ENCODE results near the gene SND1.

The SND1 gene

DNA sequence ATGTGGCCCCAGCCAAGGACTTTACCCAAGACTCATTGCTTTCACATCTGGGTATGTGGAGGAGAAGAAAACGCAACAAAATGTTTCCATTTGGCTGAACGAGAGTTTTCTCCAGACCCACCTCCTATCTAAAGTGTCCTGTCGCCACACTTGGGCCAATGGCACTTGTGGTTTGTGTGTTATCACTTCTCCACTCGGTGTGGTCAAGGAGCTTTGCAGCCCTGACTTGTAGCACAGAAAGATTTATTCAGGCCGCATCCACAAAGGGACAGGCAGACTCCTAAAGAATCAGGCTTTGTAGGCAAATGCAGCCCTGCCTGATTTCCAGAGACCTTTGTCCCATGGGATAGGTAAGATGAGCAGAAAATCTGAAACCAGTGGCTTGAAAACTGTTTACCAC, 392.1 kb downstream of the SND1 start:
- TF ChIP-seq, protein P1, sequence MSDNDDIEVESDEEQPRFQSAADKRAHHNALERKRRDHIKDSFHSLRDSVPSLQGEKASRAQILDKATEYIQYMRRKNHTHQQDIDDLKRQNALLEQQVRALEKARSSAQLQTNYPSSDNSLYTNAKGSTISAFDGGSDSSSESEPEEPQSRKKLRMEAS (IDR thresholded peaks at IDR 0.05) = no peak

- no peak for TF ChIP-seq CREB1 (IDR thresholded peaks at IDR 0.05; ENCODE audit: low read depth)
- no peak for TF ChIP-seq FOXM1 (IDR thresholded peaks at IDR 0.05; ENCODE audit: borderline replicate concordance, low read depth)
- no peak for TF ChIP-seq NFIC (IDR thresholded peaks at IDR 0.05)
- TF ChIP-seq, protein P2, sequence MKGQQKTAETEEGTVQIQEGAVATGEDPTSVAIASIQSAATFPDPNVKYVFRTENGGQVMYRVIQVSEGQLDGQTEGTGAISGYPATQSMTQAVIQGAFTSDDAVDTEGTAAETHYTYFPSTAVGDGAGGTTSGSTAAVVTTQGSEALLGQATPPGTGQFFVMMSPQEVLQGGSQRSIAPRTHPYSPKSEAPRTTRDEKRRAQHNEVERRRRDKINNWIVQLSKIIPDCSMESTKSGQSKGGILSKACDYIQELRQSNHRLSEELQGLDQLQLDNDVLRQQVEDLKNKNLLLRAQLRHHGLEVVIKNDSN (IDR thresholded peaks at IDR 0.05) = no peak
- no peak for TF ChIP-seq YY1 (IDR thresholded peaks at IDR 0.05; ENCODE audit: low read depth)
- TF ChIP-seq, protein P1 (IDR thresholded peaks at IDR 0.05) = no peak
- TF ChIP-seq TEAD4 (IDR thresholded peaks at IDR 0.05) = no peak
- TF ChIP-seq EP300 (IDR thresholded peaks at IDR 0.05; ENCODE audit: borderline replicate concordance) = no peak
- no peak for TF ChIP-seq TCF12 (IDR thresholded peaks at IDR 0.05; ENCODE audit: low read depth)
- TF ChIP-seq RAD21 (IDR thresholded peaks at IDR 0.05; ENCODE audit: low read depth) = no peak
- no peak for TF ChIP-seq CEBPB (IDR thresholded peaks at IDR 0.05)
- TF ChIP-seq REST (IDR thresholded peaks at IDR 0.05; ENCODE audit: low read depth) = no peak
- TF ChIP-seq TAF1 (IDR thresholded peaks at IDR 0.05; ENCODE audit: low read depth) = no peak
- no peak for TF ChIP-seq ZBTB7A (IDR thresholded peaks at IDR 0.05; ENCODE audit: low read depth)
- no peak for TF ChIP-seq EGR1 (IDR thresholded peaks at IDR 0.05)
Observed at GRCh38 chr7:128045158-128045557, 393.2 kb downstream of the SND1 start.

GRCh38 chr7:128045766-128046165, 393.8 kb downstream of the SND1 start:
- TF ChIP-seq CEBPB (IDR thresholded peaks at IDR 0.05) (no peak), NFIC (IDR thresholded peaks at IDR 0.05) (no peak), REST (IDR thresholded peaks at IDR 0.05; ENCODE audit: low read depth) (no peak), TAF1 (IDR thresholded peaks at IDR 0.05; ENCODE audit: low read depth) (no peak), FOXM1 (IDR thresholded peaks at IDR 0.05; ENCODE audit: borderline replicate concordance, low read depth) (no peak)

GRCh38 chr7:128052404-128052803, 400.4 kb downstream of the SND1 start:
- TF ChIP-seq NFIC (IDR thresholded peaks at IDR 0.05) (no peak), TEAD4 (IDR thresholded peaks at IDR 0.05) (no peak), TAF1 (IDR thresholded peaks at IDR 0.05; ENCODE audit: low read depth) (no peak), REST (IDR thresholded peaks at IDR 0.05; ENCODE audit: low read depth) (no peak)

DNA sequence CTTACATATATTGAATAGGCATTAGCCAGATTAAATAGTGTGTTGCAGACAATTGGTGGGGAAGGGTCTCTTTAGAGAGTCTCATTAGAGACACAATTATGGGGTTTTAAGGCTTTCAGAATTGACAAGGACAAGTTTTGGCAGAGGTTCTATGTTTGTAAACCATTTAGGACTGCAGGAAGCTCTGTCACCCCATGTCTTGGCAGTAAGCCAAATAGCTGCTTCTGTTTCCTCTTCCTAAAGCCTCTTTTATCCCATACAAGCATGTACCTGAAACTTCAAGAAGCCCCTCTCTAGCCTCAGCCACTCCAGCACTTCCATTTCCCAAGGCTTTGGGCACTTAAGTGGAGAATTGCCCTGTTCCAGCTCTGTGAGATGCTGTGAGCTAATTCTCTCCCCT, 401.0 kb downstream of the SND1 start:
- TF ChIP-seq NFIC (IDR thresholded peaks at IDR 0.05) (peak; percentile 68), EP300 (IDR thresholded peaks at IDR 0.05; ENCODE audit: borderline replicate concordance) (no peak)

DNA sequence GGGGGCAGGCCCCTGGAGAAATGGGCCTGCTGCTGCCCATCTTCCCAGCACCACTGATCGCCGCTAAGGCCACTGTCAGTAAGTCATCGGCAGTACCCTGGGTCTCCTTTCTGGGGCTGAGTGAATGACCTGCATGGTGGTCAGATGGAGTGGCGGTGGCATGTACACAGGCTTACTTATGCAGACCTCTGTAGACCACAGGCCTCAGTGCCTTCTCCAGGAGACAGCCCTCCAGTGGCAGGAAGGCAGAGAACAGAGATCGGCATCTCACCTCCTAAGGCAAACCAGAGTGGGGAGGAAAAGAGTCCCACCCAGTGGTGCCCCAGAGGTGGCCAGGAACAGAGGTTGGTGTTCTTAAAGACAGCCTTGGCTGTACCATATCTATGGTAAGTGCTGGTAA, 402.0 kb downstream of the SND1 start:
- TF ChIP-seq RAD21 (IDR thresholded peaks at IDR 0.05; ENCODE audit: low read depth) (no peak), TEAD4 (IDR thresholded peaks at IDR 0.05) (no peak), YY1 (IDR thresholded peaks at IDR 0.05; ENCODE audit: low read depth) (no peak)
- TF ChIP-seq, protein P2 (IDR thresholded peaks at IDR 0.05) = no peak

All from Ishikawa (cell line).